Hematopoietic multipotent progenitor cell treated with erythropoietin and hydrocortisone succinate and interleukin-3 and kit ligand, for 4 days (in vitro differentiated cells): Measurements from ENCODE around the gene CYB5R3.
"Not testable (repeated sequence)": the region's sequence is repeated elsewhere in the genome, so short reads cannot be mapped to it uniquely, and the experiment has no call there.

Source experiments
- DNase-seq: peaks from one replicate; pipeline ENCODE4 v3.0.0-alpha.2; 2015

The CYB5R3 gene

GRCh38 chr22:42622061-42622710 lies 27.0 kb downstream of the CYB5R3 start:
- no peak for DNase-seq

- DNase-seq, result peak; percentile 75
Observed at GRCh38 chr22:42621505-42622002, 27.6 kb downstream of the CYB5R3 start.

- DNase-seq, result no peak
Observed at GRCh38 chr22:42620084-42620483, 29.1 kb downstream of the CYB5R3 start.

GRCh38 chr22:42619261-42620063 lies 29.7 kb downstream of the CYB5R3 start:
- DNase-seq, result no peak

GRCh38 chr22:42617155-42617983 lies 31.8 kb downstream of the CYB5R3 start:
- no peak for DNase-seq

- DNase-seq, result not testable (repeated sequence)
Observed at GRCh38 chr22:42615860-42616175, 33.4 kb downstream of the CYB5R3 start.

GRCh38 chr22:42615092-42615859 lies 33.9 kb downstream of the CYB5R3 start:
- peak; percentile 99 for DNase-seq

- peak; percentile 99 for DNase-seq
Observed at GRCh38 chr22:42614312-42615091, 34.7 kb downstream of the CYB5R3 start, which contains the start of gene POLDIP3. Gene POLDIP3 (minus strand): TSS chr22:42614883. CDS start chr22:42614857, 26 bp downstream.

- peak; percentile 44 for DNase-seq
Observed at GRCh38 chr22:42613872-42614301, 35.3 kb downstream of the CYB5R3 start.

- DNase-seq, result no peak
Observed at GRCh38 chr22:42612336-42612735, 36.9 kb downstream of the CYB5R3 start.

- DNase-seq, result no peak
Observed at GRCh38 chr22:42611051-42611450, 38.1 kb downstream of the CYB5R3 start.

- peak; percentile 23 for DNase-seq
Observed at GRCh38 chr22:42610186-42610585, 39.0 kb downstream of the CYB5R3 start.

GRCh38 chr22:42608823-42609361 lies 40.3 kb downstream of the CYB5R3 start:
- no peak for DNase-seq

GRCh38 chr22:42608136-42608822 lies 40.9 kb downstream of the CYB5R3 start:
- no peak for DNase-seq

- DNase-seq, result not testable (repeated sequence)
Observed at GRCh38 chr22:42607641-42608040, 41.6 kb downstream of the CYB5R3 start.

- no peak for DNase-seq
Observed at GRCh38 chr22:42604403-42604802, 44.8 kb downstream of the CYB5R3 start.

- DNase-seq, result no peak
Observed at GRCh38 chr22:42603427-42603826, 45.8 kb downstream of the CYB5R3 start.

GRCh38 chr22:42602470-42602869 lies 46.7 kb downstream of the CYB5R3 start:
- no peak for DNase-seq

GRCh38 chr22:42601879-42602465 lies 47.2 kb downstream of the CYB5R3 start:
- DNase-seq, result no peak

- no peak for DNase-seq
Observed at GRCh38 chr22:42596863-42597530, 52.2 kb downstream of the CYB5R3 start.
